ENCODE results near the gene KDM3B. TPM values are rescaled to one million over a fixed set of nuclear protein-coding genes. Genes with fewer than 3 reads are reported as not detected.

Gene KDM3B
- total and polyA plus RNA-seq, 2 experiments from 2014 or later: 25.8 to 86.6 TPM

GRCh38 chr5:138369706-138370105, 17.2 kb downstream of the KDM3B start:
- Mint-ChIP-seq H3K9me3 (no peaks in the 10 kb centered on the region), H3K36me3 (ENCODE audit: low read depth) (peaks cover 5% of the 10 kb centered on the region; the same call in 2 of the 3 replicates), H3K4me1 (no peaks in the 10 kb centered on the region; the same call in 2 of the 3 replicates), H3K27me3 (ENCODE audit: insufficient read depth, low read depth, poor library complexity) (no peaks in the 10 kb centered on the region), H3K4me3 (no peak overlapping the region), H3K27ac (no peak overlapping the region)
- H4K20me1 ChIP-seq (replicated peaks; ENCODE audit: insufficient read depth): peaks cover 28% of the 10 kb centered on the region; the same call in 1 of the 2 replicates
- no peaks in the 10 kb centered on the region for H3F3A ChIP-seq (replicated peaks; ENCODE audit: low read depth)
- no peaks in the 10 kb centered on the region for H3K9me2 ChIP-seq (ENCODE audit: insufficient read depth)
- no peak overlapping the region for H3K4me3 ChIP-seq
- H3K27ac ChIP-seq (ENCODE audit: low read depth): no peak overlapping the region
- no peak overlapping the region for H2AFZ ChIP-seq
- no peak for TF ChIP-seq JUNB (IDR thresholded peaks at IDR 0.05; ENCODE audit: unreplicated experiment)
- TF ChIP-seq ZNF462 (CRISPR knock-in tag; IDR thresholded peaks at IDR 0.05): no peak
- TF ChIP-seq, protein P1, sequence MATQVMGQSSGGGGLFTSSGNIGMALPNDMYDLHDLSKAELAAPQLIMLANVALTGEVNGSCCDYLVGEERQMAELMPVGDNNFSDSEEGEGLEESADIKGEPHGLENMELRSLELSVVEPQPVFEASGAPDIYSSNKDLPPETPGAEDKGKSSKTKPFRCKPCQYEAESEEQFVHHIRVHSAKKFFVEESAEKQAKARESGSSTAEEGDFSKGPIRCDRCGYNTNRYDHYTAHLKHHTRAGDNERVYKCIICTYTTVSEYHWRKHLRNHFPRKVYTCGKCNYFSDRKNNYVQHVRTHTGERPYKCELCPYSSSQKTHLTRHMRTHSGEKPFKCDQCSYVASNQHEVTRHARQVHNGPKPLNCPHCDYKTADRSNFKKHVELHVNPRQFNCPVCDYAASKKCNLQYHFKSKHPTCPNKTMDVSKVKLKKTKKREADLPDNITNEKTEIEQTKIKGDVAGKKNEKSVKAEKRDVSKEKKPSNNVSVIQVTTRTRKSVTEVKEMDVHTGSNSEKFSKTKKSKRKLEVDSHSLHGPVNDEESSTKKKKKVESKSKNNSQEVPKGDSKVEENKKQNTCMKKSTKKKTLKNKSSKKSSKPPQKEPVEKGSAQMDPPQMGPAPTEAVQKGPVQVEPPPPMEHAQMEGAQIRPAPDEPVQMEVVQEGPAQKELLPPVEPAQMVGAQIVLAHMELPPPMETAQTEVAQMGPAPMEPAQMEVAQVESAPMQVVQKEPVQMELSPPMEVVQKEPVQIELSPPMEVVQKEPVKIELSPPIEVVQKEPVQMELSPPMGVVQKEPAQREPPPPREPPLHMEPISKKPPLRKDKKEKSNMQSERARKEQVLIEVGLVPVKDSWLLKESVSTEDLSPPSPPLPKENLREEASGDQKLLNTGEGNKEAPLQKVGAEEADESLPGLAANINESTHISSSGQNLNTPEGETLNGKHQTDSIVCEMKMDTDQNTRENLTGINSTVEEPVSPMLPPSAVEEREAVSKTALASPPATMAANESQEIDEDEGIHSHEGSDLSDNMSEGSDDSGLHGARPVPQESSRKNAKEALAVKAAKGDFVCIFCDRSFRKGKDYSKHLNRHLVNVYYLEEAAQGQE (IDR thresholded peaks at IDR 0.05; ENCODE audit: unreplicated experiment): no peak
- TF ChIP-seq NANOG (IDR thresholded peaks at IDR 0.05; ENCODE audit: borderline replicate concordance): no peak
- no peak for TF ChIP-seq ZNF331 (CRISPR knock-in tag; IDR thresholded peaks at IDR 0.05; ENCODE audit: low read depth)
- no peak for TF ChIP-seq EZH2 (IDR thresholded peaks at IDR 0.05; ENCODE audit: low read depth, unreplicated experiment)
- no peak for TF ChIP-seq EZH2phosphoT487 (IDR thresholded peaks at IDR 0.05; ENCODE audit: unreplicated experiment)
- no peak overlapping the region for H3K4me2 ChIP-seq
- H3K36me3 ChIP-seq (ENCODE audit: insufficient read depth): peaks cover 12% of the 10 kb centered on the region; the same call in 1 of the 2 replicates
- no peaks in the 10 kb centered on the region for H3K27me3 ChIP-seq (ENCODE audit: insufficient read depth)
- no peak for ATAC-seq
- peaks cover 88% of the 10 kb centered on the region for H3K79me2 ChIP-seq (replicated peaks; ENCODE audit: insufficient read depth)
- H3K4me1 ChIP-seq (ENCODE audit: insufficient read depth): 0 out of 2 replicates have a peak, but pooled peaks cover under 1% of the 10 kb centered on the region
- DNase-seq (ENCODE audit: low spot score): no peak

All from GM23338 (cell line).